DOHH2 (cell line): ENCODE measurements around the gene UPK3A.
"Not testable (repeated sequence)": the region's sequence is repeated elsewhere in the genome, so short reads cannot be mapped to it uniquely, and the experiment has no call there.

Source experiments
- H3F3A ChIP-seq: fragments of 200-600 bp; sonication (generic), shearing (Covaris generic); 2 replicates; pipeline ENCODE4 v1.6.0; 2016; ENCODE audit warnings: antibody characterized with exemption, mild to moderate bottlenecking; ENCODE audit not compliant: control insufficient read depth, insufficient read depth
- H3K27ac ChIP-seq: fragments of 200-600 bp; sonication (generic); 2 replicates; pipeline ENCODE4 v1.5.1; 2014; ENCODE audit warnings: low read depth, mild to moderate bottlenecking, low read length, moderate library complexity
- H3K27me3 ChIP-seq: fragments of 200-600 bp; sonication (generic); 2 replicates; pipeline ENCODE4 v1.6.1; 2014; ENCODE audit warnings: mild to moderate bottlenecking, low read length, mixed read lengths; ENCODE audit not compliant: control insufficient read depth
- H3K36me3 ChIP-seq: fragments of 200-600 bp; sonication (generic); 2 replicates; pipeline ENCODE4 v1.6.1; 2014; ENCODE audit warnings: mild to moderate bottlenecking, low read length, moderate library complexity, mixed read lengths; ENCODE audit not compliant: control insufficient read depth
- H3K4me1 ChIP-seq: fragments of 200-600 bp; sonication (generic); 2 replicates; pipeline ENCODE4 v1.6.1; 2014; ENCODE audit warnings: mild to moderate bottlenecking, low read length, mixed read lengths; ENCODE audit not compliant: control insufficient read depth
- H3K4me2 ChIP-seq: fragments of 200-600 bp; sonication (generic); 2 replicates; pipeline ENCODE4 v1.6.0; 2014; ENCODE audit warnings: mild to moderate bottlenecking, low read length, moderate library complexity
- H3K4me3 ChIP-seq: fragments of 200-600 bp; sonication (generic); 2 replicates; pipeline ENCODE4 v1.5.1; 2014; ENCODE audit warnings: mild to moderate bottlenecking, low read length, mixed read lengths
- H3K79me2 ChIP-seq: fragments of 200-600 bp; sonication (generic); 2 replicates; pipeline ENCODE4 v1.6.1; 2014; ENCODE audit warnings: mild to moderate bottlenecking, low read length, mixed read lengths; ENCODE audit not compliant: control insufficient read depth
- H3K9me2 ChIP-seq: fragments of 200-600 bp; sonication (generic); replicated peaks from 2 replicates; pipeline ENCODE4 v1.6.1; 2014; ENCODE audit warnings: mild to moderate bottlenecking, low read length, mixed read lengths; ENCODE audit not compliant: control insufficient read depth
- H3K9me3 ChIP-seq: fragments of 200-600 bp; sonication (generic); 2 replicates; pipeline ENCODE4 v1.6.1; 2014; ENCODE audit warnings: antibody characterized with exemption, low read length, mixed read lengths; ENCODE audit not compliant: control insufficient read depth, insufficient read depth
- H4K20me1 ChIP-seq: fragments of 200-600 bp; sonication (generic); 2 replicates; pipeline ENCODE4 v1.6.0; 2014; ENCODE audit warnings: low read depth, mild to moderate bottlenecking, antibody characterized with exemption, low read length, moderate library complexity; ENCODE audit not compliant: control insufficient read depth, insufficient read depth
- EZH2phosphoT487 ChIP-seq: fragments of 200-600 bp; sonication (generic); IDR thresholded peaks from 2 replicates; pipeline ENCODE4 v1.6.1; 2017; ENCODE audit warnings: borderline replicate concordance, mild to moderate bottlenecking, antibody characterized with exemption, low read length, moderate library complexity, mixed read lengths
- TF ChIP-seq, protein P1 (sequence below): fragments of 200-600 bp; sonication (generic); IDR thresholded peaks from one replicate; pipeline ENCODE4 v1.5.1; 2014; ENCODE audit warnings: antibody characterized with exemption, mild to moderate bottlenecking, low read depth, low read length; ENCODE audit not compliant: poor library complexity, severe bottlenecking

The UPK3A gene

DNA sequence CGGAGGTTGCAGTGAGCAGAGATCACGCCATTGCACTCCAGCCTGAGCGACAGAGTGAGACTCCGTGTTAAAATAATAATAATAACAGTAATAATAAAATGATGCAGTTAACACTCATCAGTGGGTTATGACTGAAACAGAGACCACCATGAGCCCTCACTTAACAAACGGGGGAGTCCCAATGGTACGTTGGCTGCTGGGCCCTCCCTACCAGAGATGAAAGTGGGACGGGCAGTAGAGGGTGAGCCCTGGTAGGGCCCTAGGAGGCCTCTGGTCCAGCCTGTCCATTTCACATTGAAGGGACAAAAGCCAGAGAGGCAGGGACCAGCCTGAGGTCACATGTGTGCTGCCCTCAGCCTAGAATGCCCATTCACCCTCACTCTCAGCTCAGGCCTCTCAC is 30.4 kb upstream of the UPK3A start:
- Histone ChIP-seq H3K27ac (no peak overlapping the region), H3K9me3 (no peaks in the 10 kb centered on the region), H3K36me3 (no peaks in the 10 kb centered on the region), H3K4me2 (no peak overlapping the region), H3K79me2 (no peaks in the 10 kb centered on the region), H3F3A (no peaks in the 10 kb centered on the region), H4K20me1 (no peaks in the 10 kb centered on the region), H3K27me3 (no peaks in the 10 kb centered on the region), H3K4me1 (peaks cover 8% of the 10 kb centered on the region), H3K9me2 (no peaks in the 10 kb centered on the region), H3K4me3 (no peak overlapping the region)
- TF ChIP-seq, protein P1, sequence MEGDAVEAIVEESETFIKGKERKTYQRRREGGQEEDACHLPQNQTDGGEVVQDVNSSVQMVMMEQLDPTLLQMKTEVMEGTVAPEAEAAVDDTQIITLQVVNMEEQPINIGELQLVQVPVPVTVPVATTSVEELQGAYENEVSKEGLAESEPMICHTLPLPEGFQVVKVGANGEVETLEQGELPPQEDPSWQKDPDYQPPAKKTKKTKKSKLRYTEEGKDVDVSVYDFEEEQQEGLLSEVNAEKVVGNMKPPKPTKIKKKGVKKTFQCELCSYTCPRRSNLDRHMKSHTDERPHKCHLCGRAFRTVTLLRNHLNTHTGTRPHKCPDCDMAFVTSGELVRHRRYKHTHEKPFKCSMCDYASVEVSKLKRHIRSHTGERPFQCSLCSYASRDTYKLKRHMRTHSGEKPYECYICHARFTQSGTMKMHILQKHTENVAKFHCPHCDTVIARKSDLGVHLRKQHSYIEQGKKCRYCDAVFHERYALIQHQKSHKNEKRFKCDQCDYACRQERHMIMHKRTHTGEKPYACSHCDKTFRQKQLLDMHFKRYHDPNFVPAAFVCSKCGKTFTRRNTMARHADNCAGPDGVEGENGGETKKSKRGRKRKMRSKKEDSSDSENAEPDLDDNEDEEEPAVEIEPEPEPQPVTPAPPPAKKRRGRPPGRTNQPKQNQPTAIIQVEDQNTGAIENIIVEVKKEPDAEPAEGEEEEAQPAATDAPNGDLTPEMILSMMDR = no peak

DNA sequence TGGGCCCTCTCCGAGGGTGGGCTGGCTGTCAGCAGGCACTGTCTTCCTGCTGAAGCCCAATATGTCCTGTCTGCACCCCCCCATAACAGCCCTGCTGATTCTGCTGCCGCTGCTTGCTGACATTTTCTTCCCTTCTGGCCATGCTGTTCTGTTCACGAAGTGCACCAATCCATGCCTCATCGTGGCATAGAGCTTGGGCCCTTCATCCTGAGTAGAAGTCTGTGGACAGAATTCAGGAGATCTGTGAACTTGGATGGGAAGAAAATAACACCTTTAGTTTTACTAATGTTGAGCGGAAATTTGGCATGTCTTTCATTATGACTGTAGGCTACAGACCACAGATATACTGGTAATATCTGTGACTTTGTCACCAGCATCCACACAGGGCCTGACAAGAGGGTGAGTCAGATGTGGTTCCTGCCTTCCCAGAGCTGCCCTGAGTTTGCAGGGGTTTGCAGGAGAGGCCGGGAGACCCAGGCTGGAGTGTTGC is 29.9 kb upstream of the UPK3A start:
- H4K20me1 ChIP-seq = no peaks in the 10 kb centered on the region
- H3K4me3 ChIP-seq = no peak overlapping the region
- 0 out of 2 replicates have a peak, but pooled peaks cover 5% of the 10 kb centered on the region for H3K4me1 ChIP-seq
- H3K4me2 ChIP-seq = no peak overlapping the region
- no peaks in the 10 kb centered on the region for H3K79me2 ChIP-seq
- H3F3A ChIP-seq = no peaks in the 10 kb centered on the region
- no peaks in the 10 kb centered on the region for H3K27me3 ChIP-seq
- no peaks in the 10 kb centered on the region for H3K9me2 ChIP-seq
- H3K9me3 ChIP-seq = no peaks in the 10 kb centered on the region
- no peaks in the 10 kb centered on the region for H3K36me3 ChIP-seq
- no peak for TF ChIP-seq EZH2phosphoT487
- TF ChIP-seq, protein P1 = no peak
- no peak overlapping the region for H3K27ac ChIP-seq

DNA sequence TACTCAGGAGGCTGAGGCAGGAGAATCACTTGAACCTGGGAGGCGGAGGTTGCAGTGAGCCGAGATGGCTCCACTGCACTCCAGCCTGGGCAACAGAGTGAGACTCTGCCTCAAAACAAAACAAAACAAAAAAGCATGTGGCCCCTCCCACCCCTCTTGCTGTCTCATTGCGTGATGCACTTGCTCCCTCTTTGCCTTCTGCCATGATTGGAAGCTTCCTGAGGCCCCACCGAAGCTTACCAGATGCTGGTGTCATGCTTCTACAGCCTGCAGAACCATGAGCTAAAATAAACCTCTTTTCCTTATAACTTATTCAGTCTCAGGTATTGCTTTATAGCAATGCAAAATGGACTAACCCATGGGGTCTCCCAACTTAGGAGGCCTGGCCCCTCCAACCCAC is 26.8 kb upstream of the UPK3A start:
- H3K27me3 ChIP-seq, H3K27ac ChIP-seq, H3K9me3 ChIP-seq, H3K4me2 ChIP-seq, H3K36me3 ChIP-seq, H3K79me2 ChIP-seq, H3K4me3 ChIP-seq, H4K20me1 ChIP-seq, H3F3A ChIP-seq, H3K9me2 ChIP-seq: not testable (repeated sequence)
- peaks cover 28% of the 10 kb centered on the region for H3K4me1 ChIP-seq

DNA sequence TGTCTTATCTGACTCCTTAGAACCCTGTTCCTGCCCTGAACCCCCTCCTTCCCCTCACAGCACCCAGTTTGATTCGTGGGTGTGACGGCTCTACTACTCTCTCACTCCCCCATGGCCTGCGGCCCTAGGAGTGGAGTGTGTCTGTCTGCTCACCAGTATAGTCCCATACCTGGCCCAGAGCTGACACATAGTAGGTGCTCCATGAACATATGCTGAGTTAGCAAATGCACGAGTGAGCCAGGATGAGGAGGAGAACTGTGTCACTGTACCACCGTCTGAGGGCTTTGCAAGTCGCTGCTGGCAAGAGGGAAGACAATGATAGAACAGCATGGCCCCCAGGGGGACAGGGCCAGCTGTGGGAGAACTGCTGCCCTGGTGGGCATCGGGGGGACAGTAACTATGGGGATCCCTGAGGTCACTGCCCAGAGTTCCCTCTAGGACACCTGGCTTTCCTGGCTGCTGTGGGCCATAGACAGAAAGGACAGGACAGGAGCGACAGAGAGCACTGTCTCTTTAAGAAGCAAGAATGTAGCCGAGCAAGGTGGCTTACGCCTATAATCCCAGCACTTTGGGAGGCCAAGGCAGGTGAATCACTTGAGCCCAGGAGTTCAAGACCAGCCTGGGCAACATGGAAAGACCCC is 24.9 kb upstream of the UPK3A start:
- Histone ChIP-seq H3K27me3 (no peaks in the 10 kb centered on the region), H3K9me3 (no peaks in the 10 kb centered on the region), H3K79me2 (no peaks in the 10 kb centered on the region), H4K20me1 (no peaks in the 10 kb centered on the region), H3K4me1 (peaks cover 43% of the 10 kb centered on the region), H3F3A (peaks cover 17% of the 10 kb centered on the region), H3K27ac (no peak overlapping the region), H3K4me2 (no peak overlapping the region), H3K4me3 (no peak overlapping the region), H3K9me2 (no peaks in the 10 kb centered on the region), H3K36me3 (no peaks in the 10 kb centered on the region)
- TF ChIP-seq, protein P1 = no peak
- no peak for TF ChIP-seq EZH2phosphoT487

DNA sequence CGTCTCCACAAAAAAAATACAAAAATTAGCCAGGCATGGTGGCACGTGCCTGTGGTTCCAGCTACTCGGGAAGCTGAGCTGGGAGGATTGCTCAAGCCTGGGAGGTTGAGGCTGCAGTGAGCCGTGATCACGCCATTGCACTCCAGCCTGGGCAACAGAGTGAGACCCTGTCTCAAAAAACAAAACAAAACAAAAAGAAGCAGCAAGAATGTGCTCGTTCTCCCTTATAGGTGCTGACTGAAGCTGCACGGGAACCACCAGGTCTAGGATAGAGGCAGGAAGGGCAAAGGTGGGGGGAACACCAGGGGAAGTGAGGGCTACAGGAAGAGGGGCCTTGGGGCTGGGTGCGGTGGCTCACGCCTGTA is 24.4 kb upstream of the UPK3A start:
- not testable (repeated sequence) for H4K20me1 ChIP-seq, H3K27ac ChIP-seq, H3K4me2 ChIP-seq, H3K9me3 ChIP-seq, H3K4me3 ChIP-seq, H3K27me3 ChIP-seq, H3K36me3 ChIP-seq, H3K9me2 ChIP-seq, H3K79me2 ChIP-seq
- peaks cover 21% of the 10 kb centered on the region for H3F3A ChIP-seq
- H3K4me1 ChIP-seq = peaks cover 46% of the 10 kb centered on the region
